ENCODE data around the gene SNX13. TPM values are rescaled to one million over a fixed set of nuclear protein-coding genes. Genes with fewer than 3 reads are reported as not detected.

The SNX13 gene
- total and polyA plus RNA-seq, 9 of the 15 experiments (the other 6 are each of a cell fraction or from before 2014, with no cell fraction given): 5.6 to 33.2 (median 25.4) TPM

GRCh38 chr7:17807242-17807641 is 133.1 kb downstream of the SNX13 start (continued):
- no peak for TF ChIP-seq ZBTB7A (IDR thresholded peaks at IDR 0.05; ENCODE audit: borderline replicate concordance, control insufficient read depth, low read depth, low read length)
- TF ChIP-seq ZNF253 (CRISPR knock-in tag; conservative IDR thresholded peaks at IDR 0.05): no peak
- no peak for TF ChIP-seq ZC3H8 (IDR thresholded peaks at IDR 0.05)
- no peak for TF ChIP-seq ARID4B (CRISPR knock-in tag; IDR thresholded peaks at IDR 0.05)
- TF ChIP-seq SMC3 (conservative IDR thresholded peaks at IDR 0.05; ENCODE audit: insufficient read depth, low read depth, low read length): no peak
- peak; percentile 77 for TF ChIP-seq CBFA2T3 (IDR thresholded peaks at IDR 0.05)
- no peak for TF ChIP-seq POLR2AphosphoS2 (IDR thresholded peaks at IDR 0.05; ENCODE audit: low read length)
- no peak for TF ChIP-seq RFX5 (IDR thresholded peaks at IDR 0.05; ENCODE audit: low read depth, low read length)
- no peak for TF ChIP-seq MAZ (CRISPR knock-in tag; conservative IDR thresholded peaks at IDR 0.05 in 1 of 2, IDR thresholded peaks at IDR 0.05 in 1 of 2)
- TF ChIP-seq HNRNPK (IDR thresholded peaks at IDR 0.05; ENCODE audit: low read depth, low read length, poor library complexity, severe bottlenecking): no peak
- no peak for TF ChIP-seq SMAD1 (IDR thresholded peaks at IDR 0.05; ENCODE audit: low read depth, low read length, partially characterized antibody)
- TF ChIP-seq CBX3 (IDR thresholded peaks at IDR 0.05; ENCODE audit: borderline replicate concordance in 1 of 2, low read length in 2 of 2): peak in 1 of 2 experiments; percentile 45; a peak in 1 of 3 replicates
- no peak for TF ChIP-seq SLC30A9 (CRISPR knock-in tag; IDR thresholded peaks at IDR 0.05)
- 0 out of 4 replicates have a peak, but pooled peaks of 1 of the 2 experiments have one; percentile 24 for TF ChIP-seq MNT (conservative IDR thresholded peaks at IDR 0.05)
- no peak for TF ChIP-seq NCOA4 (IDR thresholded peaks at IDR 0.05; ENCODE audit: partially characterized antibody)
- TF ChIP-seq TRIM24 (IDR thresholded peaks at IDR 0.05): peak; percentile 42 to 54; a peak in 1 of 4 replicates
- no peak for TF ChIP-seq ZNF146 (CRISPR knock-in tag; IDR thresholded peaks at IDR 0.05; ENCODE audit: unreplicated experiment)
- no peak for TF ChIP-seq NR4A1 (CRISPR knock-in tag; IDR thresholded peaks at IDR 0.05)
- TF ChIP-seq NR4A1 (tag; IDR thresholded peaks at IDR 0.05): no peak
- no peak for TF ChIP-seq THAP12 (CRISPR knock-in tag; IDR thresholded peaks at IDR 0.05)
- no peak for TF ChIP-seq CAMTA2 (CRISPR knock-in tag; conservative IDR thresholded peaks at IDR 0.05)
- TF ChIP-seq TCF3 (CRISPR knock-in tag; IDR thresholded peaks at IDR 0.05): peak; percentile 64

All from K562 (cell line).